Raji (cell line): Measurements from ENCODE around the gene VWA3A.

ENCODE experiments used
- POLR2A ChIP-seq: IDR thresholded peaks from 2 replicates; pipeline ENCODE4 v1.6.1; 2011; ENCODE audit warnings: low read depth, low read length, control low read depth; ENCODE audit not compliant: insufficient read depth

Gene VWA3A

DNA sequence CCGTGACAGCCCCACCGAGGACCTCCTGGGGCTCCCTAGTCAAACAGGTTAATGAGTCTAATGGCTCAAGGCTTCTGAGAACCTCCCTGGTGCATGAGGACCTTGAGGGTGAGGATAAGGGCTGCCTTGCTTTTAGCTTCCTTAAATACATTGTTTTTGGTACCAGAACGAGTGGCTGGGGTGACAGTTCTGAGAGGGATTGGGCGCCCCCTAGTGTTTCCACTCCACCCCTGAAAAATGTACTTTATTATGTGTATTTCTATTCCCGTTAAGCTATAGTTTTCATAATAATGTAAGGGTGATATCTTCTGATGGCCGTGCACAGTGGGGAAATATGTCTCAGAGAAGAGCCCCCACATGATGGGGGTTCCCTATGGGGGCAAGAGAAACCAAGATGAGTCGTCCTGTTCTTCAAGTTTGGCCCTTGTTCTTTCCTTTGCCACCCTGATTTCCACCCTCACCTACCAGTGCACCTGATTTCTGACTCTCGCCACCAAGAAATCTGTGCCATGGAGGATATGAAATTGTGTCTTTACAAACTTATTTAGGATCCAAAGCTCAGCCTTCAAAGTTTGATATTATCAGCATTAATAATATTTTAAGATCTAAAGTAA is 14.5 kb upstream of the VWA3A start:
- no peak for TF ChIP-seq POLR2A

DNA sequence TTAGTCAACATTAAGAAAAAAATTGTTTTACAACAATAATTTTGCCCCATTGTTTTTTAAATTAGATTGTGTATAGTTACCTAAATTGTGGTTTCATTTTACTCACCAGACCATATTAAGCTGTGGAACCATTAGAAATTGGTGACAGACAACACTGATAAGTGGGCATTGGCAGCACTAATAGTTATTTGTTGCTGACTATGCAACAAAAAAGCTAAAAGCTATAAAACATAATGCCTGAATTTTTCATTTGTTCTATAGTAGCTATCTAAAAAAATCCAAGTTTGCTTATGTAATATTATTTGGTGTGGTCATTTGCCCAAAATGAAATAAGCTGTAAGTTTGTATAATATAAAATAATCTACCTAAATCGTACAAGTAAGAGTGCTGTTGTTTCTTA is 13.7 kb upstream of the VWA3A start:
- no peak for TF ChIP-seq POLR2A

DNA sequence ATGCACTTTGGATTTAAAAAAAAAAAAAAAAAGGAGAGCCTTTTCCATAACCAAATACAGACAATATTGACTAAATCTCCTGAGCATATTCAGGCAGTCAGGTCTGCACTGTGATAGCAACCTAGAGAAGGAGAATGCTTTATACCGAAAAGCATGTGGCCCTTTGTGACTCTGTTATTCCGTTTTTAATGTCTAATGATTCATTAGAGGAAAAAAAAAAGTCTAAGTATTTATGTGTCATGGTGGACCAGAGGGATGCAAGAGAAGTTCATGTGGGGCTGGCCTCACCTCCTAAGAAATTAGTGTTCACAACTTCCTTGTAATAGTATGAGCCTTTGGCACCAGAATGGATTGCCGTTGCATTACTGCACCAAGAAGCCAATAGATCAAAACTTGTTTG is 11.3 kb upstream of the VWA3A start:
- no peak for TF ChIP-seq POLR2A

DNA sequence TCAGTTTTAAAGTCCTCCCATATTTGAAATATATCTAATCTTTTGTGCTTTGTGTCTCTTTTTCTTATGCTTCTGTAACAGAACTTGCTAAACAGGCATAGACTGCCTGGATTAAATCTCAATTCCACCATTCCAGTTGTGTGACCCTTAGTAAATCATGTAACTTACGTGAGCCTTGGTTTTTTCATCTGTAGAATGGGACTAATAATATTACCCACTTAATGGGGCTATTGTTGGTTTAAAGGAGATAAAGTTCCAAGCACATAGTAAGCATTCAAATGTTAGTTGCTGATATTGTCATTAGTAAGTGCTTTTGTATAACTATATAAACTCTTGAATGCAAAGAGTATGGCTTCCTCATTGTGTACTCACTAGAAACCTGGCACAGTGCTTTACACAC is 5.9 kb upstream of the VWA3A start:
- no peak for TF ChIP-seq POLR2A

DNA sequence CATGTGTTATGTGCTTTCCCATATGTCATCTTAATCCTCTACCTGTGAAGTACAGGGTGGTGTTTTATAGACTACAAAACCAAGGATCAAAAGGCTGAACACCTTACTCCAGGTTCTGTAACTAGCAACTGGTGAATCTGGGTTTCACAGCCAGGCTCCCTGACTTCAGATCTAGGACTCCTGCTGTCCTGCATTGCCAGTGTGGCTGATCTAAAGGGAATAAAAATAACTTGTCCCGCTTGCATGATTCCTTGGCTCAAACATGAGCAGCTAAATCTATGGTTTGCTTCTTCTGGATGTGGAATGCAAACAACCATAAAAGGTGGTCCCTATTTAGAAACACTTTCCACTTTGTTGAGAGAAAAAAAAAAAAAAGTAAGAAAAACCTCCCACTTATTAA is 3.7 kb upstream of the VWA3A start:
- no peak for TF ChIP-seq POLR2A

DNA sequence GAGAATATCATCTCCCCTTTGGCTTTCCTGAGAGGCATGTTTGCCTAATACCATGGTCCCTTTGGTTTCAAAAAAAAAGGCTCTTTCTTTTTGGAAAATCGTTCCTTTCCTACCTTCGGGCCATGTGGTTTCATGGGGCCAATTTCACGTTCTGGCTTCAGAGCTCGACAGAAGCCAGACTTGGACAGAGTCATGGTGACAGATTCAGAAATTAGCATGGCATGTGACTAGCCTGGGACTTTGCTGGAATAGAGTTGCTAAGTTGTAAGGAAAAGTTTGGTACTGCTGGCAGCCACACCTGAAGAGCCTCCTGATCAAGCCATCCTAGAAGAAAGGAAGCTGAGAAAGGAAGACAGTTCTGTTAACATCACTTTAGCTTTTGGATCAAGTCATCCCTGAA is 2.4 kb upstream of the VWA3A start:
- no peak for TF ChIP-seq POLR2A

DNA sequence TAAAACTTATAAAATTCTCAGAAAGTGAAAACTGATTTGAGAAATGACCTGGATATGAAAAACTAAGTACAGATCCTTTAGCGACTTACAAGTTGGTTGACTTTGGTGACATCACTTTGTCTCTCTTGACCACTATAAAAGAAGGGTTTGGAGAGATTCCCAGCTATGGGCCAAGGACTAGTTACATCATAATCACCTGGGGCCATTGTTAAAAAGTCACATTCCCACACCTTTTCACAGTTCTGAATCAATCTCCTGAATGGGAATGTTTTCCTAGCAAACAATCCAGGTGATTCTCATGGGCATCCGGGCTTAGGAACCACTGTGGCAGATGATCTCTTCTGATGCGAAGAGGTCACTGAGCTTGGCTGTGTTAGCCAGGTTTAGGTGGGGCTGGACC is 620 bp upstream of the VWA3A start:
- TF ChIP-seq POLR2A = no peak

DNA sequence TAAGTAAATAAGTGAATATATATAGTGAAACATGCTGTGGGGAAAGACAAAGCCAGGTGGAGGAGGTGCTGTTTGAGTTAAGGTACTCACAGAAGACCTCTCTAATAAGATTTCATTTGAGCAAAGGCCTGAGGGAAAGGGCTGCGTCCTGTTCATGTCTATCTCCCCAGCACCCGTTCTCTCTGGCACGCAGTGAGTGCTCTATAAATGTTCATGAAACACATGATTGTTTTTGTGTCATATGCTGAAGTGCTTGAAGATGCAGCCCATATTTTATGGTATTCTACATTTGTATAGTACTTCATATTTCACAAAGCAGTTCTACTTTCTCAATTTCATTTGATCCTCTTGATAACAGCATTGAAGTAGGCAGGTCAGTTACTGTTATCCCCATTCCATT is 990 bp downstream of the VWA3A start:
- TF ChIP-seq POLR2A = no peak

DNA sequence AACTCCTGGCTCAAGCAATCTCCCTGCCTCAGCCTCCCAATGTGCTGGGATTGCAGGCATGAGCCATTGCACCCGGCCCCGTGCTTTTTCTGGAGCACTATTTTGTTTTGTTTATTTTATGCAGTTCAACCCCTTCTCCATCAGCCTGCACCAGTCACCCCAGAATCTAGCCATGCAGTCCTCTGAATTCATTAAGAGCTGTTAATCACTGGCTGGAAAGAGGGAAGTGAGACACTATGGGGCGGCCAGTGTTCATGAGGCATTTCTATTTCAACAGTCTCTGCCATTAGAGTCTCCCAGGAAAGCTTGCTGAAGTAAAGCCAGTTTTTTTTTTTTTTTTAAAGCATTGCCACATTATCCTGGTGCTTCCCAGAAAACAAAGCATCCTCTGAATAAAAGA is 1.7 kb downstream of the VWA3A start:
- no peak for TF ChIP-seq POLR2A

DNA sequence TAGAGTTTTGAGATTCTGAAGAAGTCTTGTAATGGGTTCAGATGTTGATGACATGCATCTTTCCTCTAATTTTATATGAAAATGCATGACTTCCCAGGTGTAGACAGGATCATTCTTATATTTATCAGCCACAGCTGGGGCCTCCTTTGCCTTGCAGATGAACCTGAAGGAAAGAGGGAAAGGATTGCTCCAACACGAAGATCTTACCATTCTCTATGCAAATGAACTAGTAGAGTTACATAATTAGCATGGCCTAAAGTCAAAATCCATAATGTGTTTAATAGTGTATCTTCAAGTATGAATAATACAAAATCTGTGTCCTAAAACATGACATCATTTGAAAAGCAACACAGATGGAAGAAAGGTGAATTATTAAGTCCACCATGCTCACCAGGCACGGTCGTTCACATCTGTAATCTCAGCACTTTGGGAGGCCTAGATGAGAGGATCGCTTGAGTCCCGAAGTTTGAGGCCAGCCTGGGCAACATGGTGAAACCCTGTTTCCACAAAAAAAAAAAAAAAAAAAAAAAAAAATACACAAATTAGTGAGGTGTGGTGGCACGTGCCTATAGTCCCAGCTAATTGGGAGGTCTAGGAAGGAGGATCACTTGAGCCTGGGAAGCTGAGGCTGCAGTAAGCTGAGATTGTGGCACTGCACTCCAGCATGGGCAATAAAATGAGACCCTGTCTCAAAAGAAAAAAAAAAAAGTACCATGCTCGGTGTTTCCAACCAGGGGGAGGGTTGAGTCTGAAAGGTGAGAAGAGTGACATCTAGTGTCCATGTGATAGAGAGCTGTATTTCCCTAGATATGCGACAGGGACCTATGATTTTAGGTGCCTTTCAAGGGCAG is 6.3 kb downstream of the VWA3A start:
- TF ChIP-seq POLR2A = no peak

DNA sequence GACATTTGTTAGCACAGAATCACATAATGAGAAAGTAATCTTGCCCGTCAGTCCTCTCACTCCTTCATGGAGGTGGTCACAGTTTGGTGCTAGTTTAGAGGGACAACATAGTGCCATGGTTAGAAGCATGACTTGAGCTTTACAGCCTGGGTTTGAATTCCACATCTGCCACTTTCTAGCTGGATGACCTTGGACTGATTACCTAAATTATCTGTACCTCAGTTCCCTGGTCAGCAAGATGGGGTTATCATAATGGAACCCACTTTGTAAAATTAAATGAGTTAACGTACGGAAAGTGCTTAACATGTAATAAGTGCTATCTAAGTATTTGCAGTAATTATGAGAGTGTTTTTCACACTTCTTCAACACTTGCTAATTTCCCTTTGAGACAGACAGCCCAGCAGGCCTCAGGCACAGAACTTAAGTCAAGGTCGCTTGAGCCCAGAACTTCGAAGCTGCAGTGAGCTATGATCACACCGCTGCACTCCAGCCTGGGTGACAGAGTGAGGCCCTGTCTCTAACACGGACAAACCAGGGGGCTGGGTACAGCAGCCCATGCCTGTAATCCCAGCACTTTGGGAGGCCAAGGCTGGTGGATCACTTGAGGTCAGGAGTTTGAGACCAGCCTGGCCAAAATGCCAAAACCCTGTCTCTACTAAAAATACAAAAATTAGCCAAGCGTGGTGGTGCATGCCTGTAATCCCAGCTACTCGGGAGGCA is 7.1 kb downstream of the VWA3A start:
- TF ChIP-seq POLR2A = no peak

DNA sequence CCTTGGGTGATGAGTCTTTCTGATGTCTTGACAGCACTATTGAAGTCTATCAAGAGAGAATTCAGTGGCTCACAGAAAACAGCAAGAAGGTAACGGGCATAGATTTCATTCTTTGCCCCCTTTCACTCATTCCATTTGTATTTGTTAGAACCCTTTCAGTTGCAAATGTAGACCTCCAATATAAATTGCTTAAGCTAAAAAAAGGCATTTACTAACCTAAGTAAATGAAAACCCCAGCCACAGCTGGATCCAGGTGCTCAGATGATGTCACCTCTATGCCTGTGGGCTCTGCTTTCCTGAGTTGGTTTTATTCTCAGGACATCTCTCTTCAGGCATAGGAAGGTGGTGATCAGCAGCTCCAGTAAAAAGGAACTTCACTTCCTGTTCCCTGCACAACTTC is 11.1 kb downstream of the VWA3A start:
- TF ChIP-seq POLR2A = no peak

DNA sequence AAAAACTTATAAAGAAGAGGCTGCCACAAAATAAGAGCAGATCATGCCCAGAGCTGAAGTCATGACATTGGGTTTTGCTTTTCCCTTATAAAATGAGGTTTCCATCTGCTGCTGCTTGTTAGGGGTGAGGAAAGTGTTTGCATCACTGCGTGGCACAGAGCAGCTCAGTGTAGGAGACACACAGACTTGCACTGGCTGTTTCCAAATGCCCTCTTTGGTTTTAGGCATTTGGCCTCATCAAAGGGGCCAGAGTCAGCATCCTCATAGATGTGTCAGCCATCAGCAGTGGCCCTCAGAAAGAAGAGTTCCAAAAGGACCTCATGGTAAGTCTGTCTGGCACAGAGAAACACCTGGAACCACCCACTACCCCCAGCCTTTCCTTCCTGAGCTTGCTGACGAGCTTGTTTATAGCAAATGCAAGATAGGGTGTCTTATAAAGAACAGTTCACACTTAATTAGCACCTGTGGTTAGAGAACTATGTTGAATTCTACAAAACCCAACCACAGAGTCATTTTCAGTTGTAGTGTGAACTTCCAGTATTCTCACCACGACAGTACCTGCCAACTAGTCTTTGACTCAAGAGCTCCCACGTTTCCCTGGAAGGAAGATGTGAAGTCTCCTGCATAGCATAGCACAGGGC is 17.0 kb downstream of the VWA3A start:
- no peak for TF ChIP-seq POLR2A

DNA sequence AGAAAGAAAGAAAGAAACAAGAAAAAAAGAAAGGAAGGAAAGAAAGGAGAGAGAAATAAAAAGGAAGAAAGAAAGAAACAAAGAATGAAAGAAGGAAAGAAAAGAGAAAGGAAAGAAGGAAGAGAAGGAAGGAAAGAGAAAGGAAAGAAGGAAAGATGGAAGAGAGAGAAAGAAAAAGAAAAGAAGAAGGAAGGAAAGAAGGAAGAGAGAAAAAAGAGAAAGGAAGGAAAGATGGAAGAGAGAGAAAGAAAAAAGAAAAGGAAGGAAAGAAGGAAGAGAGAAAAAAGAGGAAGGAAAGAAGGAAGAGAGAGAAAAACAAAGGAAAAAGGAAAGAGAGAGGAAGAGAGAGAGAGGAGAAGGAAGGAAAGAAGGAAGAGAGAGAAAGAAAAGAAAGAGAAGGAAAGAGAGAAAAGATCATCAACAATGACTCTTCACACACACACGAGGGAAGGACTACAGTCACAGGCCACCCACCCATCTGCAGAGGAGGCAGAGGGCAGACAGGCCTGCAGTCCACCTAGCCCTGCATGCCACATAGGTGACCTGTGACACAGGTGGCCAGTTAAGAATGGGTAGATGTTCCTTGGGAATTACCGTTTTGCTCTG is 23.9 kb downstream of the VWA3A start:
- TF ChIP-seq POLR2A = no peak

DNA sequence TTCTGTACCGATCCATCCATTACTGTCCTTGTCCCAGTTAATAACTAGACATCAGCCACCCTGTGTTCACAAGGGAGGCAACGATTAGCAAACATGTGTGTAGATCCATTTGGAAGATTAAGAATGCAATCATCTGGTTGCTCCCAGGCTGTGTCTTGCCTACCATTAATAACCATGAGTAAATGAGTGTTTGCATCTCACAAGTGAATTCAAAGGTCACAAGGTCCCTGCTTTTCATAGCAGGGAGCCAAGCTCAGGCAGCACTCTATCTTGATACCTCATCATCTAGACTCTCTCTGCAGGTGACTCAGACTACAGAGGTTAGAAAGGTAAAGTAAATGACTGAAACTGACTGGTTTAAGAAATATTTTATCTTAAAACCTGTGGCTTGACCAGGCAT is 25.3 kb downstream of the VWA3A start:
- no peak for TF ChIP-seq POLR2A
